ENCODE measurements around the gene CMTM4.

Gene CMTM4

DNA sequence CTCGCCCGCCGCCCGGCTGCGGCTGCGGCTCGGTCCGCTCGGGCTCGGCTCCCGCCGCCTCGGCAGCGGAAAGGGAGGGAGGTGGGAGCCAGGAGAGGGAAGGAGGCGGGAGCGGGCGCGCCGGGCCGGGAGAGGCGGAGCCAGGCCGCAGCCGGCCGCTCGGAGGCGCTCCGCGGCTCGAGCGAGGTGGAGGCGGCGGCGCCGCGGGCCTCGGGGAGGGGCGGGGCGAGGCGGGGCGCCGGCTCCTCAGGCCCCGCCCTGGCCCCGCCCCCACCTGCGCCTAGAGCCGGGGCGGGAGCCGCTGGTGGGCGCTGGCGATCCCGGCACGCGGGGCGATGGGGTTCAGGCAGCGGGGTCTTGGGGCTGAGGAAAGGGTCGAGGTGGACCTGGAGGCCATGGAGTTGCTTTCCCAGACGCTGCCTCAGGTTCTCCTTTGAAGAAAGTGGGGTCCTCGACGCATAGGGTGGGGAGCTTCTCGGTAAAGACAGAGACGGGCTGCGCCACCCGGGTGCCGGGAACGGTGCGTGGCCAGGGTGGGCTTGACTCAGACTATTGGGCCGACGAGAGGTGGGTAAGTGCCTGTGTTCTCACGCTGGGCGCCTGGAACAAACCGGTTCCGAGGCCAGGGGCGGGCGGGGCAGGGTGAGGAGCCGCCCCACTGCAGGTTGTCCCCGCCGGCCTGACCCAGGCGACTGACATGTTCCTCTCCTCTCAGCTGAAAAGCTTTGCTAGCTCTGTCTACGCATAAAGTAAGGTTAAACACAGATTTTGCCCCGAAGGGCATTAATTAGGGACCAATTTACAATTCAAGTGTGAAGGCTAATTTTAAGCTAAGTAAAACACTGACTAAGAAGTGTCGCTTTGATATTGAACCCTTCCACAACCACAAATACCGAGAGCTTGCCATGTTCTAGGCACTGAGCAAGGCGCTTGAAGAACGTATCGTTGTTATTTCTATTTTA lies at the start of gene CMTM4:
TSS of gene CMTM4 (minus strand) at position 75 of the 962 bp plus-strand sequence. CDS start 218 bp downstream, outside the sequence.
- DNase-seq, result peak; percentile 85
- in situ Hi-C loops (cut with MboI; ENCODE audit: low pct_unique_long_range_greater_than_20kb, low sequenced_read_pairs), result no loop called here

DNA sequence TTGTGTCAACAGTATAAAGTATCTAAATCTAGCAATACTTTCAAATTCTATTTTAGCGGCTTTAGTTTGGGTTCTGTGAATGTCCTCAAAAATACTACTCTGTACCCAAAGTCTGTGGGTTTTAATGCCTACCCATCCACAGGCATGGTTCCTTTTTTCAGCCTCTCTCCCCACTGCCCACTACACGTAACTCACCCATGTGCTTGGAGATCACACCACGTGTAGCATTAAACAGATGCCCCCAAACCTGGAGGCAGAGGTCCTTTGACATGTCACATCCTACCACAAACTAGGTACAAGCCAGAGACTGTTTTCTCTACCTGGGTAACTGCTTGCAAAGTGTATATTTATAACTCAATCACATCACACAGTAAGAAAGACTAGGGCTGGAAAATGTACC lies 49.5 kb upstream of the CMTM4 start:
- in situ Hi-C loops (cut with MboI; ENCODE audit: low pct_unique_long_range_greater_than_20kb, low sequenced_read_pairs), result no loop called here
- no peak for DNase-seq

DNA sequence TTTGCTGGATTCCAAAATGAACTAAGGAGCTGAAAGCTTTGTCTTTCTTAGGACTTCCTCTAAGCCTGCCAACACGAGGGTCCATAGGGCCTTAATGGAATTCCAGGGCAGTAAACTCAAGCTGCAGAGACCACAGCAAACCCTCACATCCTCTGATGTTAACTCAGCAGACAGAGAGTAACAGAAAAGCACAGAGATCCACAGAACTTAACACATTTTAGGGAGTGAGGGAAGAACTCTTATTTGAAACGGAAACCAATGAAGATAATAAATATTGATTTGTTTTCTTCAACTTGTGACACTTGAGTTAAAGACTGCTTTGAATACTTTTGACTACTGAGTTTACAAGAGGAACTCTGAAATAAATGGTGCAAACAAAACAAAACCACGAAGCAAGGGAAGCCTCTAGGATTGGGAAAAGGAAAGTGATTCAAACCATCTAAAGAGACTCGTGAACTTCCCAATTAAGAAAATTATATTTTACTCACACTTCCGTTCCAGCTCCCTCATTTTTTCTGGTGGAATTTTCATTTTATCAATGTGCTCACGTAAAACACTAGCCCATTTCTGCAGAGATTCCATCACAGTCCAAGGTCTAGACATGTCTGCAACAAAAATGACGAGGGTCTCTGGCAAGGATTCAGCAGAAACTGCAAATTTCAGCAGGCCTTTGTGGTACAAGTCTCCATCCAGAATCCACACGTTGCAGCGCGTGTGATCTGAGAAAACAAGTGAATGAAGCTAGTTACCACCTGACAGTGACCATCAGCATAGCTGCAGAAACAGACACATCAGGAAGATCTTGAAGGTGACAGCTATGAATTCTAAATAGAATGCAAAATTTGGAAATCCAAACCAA lies 45.6 kb upstream of the CMTM4 start:
- in situ Hi-C loops (cut with MboI; ENCODE audit: low pct_unique_long_range_greater_than_20kb, low sequenced_read_pairs), result no loop called here
- no peak for DNase-seq

DNA sequence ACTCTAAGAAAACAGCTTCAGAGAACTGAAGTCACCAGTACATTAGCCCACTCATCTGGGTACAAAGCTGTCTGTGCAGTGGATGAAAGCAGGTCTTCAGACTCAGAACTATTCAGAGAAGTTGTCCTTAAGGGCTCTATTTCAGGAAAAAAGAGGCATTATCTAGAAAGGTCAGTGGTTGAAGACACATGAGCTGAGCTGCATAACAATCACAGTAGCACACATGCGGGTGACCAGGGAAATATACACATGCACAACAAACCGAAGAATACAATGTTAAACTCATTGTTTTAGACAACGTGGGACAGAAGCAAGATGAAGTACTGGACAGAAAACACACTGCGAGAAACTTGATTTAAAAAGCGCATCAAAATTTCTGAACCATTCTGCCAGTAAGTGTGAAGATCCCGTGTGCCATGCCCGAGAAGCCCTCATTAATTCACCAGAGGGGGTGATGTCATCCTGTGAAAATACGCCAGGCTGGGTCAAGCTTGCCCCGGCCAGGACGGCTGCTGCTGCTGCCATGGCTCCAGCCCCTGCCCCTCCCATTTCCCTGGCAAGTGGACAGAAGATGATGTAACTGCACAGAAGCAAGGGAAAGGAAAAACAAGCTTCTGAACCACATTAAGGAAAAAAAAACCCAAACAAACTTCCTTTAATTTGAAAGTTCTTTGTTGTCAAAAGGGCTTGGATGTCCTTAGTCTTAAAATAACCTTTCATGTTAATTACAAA lies 44.8 kb upstream of the CMTM4 start:
- no peak for DNase-seq
- in situ Hi-C loops (cut with MboI; ENCODE audit: low pct_unique_long_range_greater_than_20kb, low sequenced_read_pairs), result no loop called here

DNA sequence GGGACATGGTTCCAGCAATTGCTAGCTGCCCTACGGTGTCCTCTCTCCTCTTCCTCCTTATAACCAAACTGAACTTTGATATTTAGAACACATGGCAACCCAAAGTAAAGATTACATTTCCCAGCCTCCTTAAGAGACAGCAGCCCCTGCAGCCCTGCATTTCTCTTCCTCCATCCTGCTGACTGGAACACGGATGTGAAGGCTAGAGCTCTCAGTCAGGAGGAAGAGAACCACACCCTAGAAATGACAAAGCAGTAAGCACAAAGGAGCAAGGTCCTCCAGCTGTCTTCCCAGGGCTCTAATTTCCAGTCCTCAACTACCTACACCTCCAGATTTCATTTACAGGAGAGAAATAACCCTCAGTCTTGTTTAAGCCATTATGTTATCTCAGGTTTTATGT lies 44.0 kb upstream of the CMTM4 start:
- in situ Hi-C loops (cut with MboI; ENCODE audit: low pct_unique_long_range_greater_than_20kb, low sequenced_read_pairs), result no loop called here
- no peak for DNase-seq

DNA sequence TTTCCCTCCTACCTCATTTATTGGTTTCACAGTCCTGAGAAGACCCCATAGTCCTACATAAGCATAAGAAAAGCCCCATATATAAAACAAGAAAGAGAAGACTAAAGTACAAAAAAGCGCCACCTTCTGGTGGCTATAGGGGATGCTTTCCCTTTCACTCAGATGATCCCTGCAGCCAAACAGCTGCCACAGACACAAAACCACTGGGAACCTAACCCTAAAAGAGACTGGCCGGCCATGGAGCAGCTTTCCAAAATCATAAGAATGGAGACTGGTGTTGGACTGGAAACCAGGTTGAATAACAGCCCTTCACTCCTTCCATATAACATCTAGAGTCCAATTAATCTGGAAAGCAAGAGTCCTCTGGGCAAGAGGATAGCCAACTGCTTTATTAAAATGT lies 43.5 kb upstream of the CMTM4 start:
- in situ Hi-C loops (cut with MboI; ENCODE audit: low pct_unique_long_range_greater_than_20kb, low sequenced_read_pairs), result no loop called here
- DNase-seq, result peak; percentile 74

DNA sequence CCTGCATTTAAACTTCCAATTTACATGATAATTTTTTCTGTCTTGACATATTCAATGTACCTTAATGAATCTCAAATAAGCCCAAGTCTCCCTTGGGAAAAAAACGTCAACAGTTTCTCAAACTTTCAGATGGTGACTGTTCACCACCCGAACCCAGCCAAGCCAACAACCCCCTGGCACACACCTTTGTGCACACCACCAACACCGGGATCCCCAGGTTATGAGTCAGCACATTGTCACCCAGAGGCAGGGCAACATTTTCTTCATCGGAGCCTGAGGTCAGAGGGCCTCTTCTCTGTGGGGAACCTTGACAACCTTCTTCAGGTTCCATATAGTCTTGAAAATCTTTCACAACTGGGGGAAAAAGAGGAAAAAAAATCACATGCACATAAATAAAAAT lies 39.3 kb upstream of the CMTM4 start:
- DNase-seq, result no peak
- in situ Hi-C loops (cut with MboI; ENCODE audit: low pct_unique_long_range_greater_than_20kb, low sequenced_read_pairs), result no loop called here

DNA sequence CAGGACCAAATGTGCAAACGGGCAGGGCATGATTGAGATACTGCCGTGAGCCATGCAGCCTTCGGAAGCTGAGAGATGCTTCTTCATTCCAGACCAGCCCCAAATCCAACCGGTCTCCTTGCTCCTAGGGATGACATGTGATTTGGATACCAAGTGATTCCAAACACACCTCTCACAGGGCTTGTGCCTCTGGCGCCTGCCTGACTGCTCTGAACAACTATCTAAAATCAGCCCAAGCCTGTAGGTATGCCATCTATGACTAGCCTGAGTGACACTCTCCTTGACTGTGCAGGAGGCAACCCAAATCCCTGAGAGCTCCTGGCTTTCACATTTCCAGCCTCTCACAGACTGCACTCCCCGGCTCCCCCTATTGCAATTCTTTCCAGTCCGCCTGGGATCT lies 34.6 kb upstream of the CMTM4 start:
- DNase-seq, result no peak
- in situ Hi-C loops (cut with MboI; ENCODE audit: low pct_unique_long_range_greater_than_20kb, low sequenced_read_pairs), result no loop called here

DNA sequence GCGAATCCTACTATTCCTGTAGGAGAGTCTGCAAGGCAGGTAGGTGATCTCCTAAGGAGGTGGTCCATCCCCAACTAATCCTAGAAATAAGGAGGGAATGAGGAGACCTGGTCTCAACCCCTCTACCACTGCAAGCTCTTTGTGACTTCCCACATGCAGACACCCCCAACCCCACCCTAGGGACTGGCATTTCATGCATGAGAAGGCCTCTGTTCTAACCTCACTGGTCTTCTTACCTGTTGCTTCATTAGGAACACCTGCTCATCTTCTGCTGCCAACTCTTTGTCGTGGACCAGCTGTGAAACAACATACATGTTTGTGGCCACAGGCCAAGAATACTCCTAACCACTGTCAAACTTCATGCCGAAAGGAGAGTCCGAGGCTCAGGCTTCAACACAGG lies 32.3 kb upstream of the CMTM4 start:
- no peak for DNase-seq
- in situ Hi-C loops (cut with MboI; ENCODE audit: low pct_unique_long_range_greater_than_20kb, low sequenced_read_pairs), result no loop called here

DNA sequence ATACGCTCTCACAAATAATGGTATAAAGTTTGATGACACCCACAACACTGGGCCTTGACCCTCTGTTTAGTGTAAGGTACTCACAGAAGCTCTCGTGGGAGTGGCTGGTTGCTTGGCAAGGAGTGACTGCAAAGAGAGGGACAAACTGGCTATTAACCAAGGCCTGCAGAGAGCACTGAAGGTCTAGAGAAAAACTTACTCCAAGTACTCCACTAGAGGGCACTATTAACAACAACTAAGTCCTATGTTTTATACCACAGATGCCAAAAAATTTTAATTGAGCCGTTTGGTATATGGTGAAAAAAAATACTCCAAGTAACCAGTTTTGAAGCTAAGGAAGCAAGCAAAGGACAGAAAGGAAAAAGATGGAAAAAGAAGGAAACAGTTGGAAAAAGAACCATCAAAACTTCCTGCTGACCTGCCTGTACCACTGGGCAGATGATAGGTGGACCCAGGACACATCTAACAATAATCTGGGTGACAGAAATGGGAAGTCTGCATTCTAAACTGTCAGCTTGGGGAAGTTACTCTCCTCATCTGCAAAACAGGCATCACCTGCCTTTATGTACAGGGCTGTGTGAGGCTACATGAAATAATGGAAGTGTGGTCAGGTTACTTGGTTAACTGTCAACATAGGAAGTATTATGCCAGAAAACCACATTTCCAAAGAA lies 31.7 kb upstream of the CMTM4 start:
- DNase-seq, result peak; percentile 75
- in situ Hi-C loops (cut with MboI; ENCODE audit: low pct_unique_long_range_greater_than_20kb, low sequenced_read_pairs), result no loop called here

DNA sequence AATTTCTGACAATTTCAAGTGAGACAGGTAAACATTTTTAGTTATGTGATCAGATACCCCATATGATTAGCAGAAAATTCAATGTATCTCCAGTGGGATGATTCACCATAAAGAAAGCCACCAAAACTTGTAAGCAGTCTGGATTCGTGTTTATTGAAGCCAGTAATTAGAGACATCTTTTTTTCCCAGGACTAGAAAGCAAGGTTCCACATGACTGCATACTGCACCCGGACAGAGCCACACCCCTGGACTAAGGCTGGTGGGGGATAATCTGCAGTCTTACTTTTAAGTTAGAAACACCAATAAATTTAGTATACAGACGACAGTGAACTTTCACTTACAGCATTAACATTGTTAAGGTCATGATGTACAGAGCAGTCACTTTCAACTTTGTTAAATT lies 24.2 kb upstream of the CMTM4 start:
- in situ Hi-C loops (cut with MboI; ENCODE audit: low pct_unique_long_range_greater_than_20kb, low sequenced_read_pairs), result no loop called here
- no peak for DNase-seq

DNA sequence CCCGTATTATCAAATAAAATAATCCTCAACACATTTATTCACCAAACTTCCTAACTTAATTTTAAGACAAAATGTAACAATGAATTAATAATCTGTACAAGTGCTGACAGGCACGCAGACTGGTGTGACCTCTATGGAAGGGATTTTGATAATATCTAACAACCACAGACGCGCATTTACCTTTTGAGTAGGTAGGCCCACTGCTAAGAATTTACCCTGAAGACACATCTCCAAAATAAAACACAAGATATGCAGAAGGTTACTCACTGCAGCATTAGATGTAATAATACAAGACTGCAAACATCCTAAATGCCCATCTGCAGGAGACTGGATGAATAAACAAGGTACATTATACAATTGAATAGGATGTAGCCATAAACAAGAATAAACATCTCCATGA lies 22.7 kb upstream of the CMTM4 start:
- in situ Hi-C loops (cut with MboI; ENCODE audit: low pct_unique_long_range_greater_than_20kb, low sequenced_read_pairs), result no loop called here
- DNase-seq, result no peak

DNA sequence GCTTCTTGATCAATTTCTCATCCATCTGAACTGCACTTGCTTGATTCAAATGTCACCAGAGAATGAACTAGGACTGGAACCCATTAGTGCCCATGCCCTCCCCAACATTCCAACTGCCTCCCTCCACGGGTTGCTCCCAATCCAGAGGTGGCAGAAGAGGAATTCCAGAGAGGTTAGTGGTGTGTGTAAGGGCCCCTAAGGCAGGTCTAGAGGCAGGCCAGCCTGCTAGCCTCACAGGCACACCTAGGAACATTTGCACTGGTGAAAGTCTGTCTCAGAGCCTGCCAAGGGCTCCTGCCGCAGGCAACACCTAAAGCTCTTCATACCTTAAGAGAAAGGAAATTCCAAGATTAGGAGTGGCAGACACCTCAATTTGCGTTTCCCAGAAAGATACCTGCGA lies 21.2 kb upstream of the CMTM4 start:
- DNase-seq, result no peak
- in situ Hi-C loops (cut with MboI; ENCODE audit: low pct_unique_long_range_greater_than_20kb, low sequenced_read_pairs), result no loop called here

DNA sequence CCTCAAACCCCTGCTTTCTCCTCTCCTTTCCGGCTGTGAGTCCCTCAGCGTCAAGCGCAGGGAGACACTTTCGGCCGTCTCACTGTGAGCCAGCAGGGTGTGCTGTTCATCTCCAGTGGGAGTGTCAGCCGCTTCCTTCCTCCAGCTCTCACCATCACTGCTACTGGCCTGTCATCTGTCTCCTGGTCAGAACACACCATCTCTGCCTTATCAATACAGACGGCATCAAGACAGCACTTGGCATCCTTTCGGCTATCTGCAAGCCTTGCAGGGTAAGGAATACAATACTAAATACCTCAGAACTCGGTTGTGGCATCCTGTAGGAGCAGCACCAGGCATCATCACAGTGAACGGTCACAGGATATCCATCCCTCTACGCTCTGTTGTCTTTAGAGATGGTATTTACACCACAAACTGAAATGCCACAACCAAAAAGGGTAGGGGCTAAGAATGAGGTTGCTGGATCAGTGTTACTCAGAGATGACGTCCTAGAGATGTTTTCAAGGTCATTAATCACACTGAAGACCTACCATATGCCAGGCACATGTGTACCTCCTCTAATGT lies 20.7 kb upstream of the CMTM4 start:
- in situ Hi-C loops (cut with MboI; ENCODE audit: low pct_unique_long_range_greater_than_20kb, low sequenced_read_pairs), result no loop called here
- peak; percentile 74 for DNase-seq

DNA sequence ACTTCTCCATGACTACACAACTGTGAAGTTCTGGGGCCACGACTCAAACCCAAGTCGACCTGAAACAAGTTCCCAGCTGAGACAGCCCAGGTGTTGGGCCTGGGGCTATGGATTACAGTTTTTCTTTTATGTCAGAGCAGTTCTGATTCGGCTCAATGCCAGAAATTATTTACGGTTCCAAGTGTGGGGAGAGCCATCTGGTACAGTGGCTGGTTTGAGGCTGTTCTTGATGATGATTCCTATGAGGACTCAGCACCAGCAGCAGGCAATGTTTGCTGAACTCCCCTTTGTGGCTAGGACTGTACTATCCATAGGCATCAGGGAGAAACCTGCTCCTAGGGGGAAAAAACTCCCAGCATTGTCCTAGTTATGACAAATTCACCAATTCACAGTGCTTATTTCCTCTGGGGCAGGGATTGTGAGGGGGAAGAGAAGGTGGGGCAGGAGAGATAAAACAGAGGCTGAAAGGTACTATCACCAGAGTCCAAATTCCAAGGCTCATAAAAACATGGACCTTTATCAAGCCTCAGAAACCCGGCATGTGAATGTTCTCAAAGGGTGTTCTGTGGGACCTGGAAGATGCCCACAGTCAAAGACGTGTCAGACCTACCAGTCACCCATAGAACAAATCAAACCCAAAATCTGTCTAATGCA lies 18.2 kb upstream of the CMTM4 start:
- no peak for DNase-seq
- in situ Hi-C loops (cut with MboI; ENCODE audit: low pct_unique_long_range_greater_than_20kb, low sequenced_read_pairs), result no loop called here

DNA sequence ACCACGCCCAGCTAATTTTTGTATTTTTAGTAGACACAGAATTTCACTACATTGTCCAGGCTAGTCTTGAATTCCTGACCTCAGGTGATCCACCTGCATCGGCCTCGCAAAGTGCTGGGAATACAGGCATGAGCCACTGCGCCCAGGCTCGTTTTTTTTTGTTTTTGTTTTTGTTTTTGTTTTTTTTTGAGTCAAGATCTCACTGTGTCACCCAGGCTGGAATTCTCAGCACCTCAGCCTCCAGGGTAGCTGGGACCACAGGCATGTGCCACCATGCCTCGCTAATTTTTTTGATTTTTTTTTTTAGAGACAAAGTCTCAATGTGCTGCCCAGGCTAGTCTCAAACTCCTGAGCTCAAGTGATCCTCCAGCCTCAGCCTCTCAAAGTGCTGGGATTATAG lies 17.5 kb upstream of the CMTM4 start:
- in situ Hi-C loops (cut with MboI; ENCODE audit: low pct_unique_long_range_greater_than_20kb, low sequenced_read_pairs), result no loop called here
- DNase-seq, result no peak

DNA sequence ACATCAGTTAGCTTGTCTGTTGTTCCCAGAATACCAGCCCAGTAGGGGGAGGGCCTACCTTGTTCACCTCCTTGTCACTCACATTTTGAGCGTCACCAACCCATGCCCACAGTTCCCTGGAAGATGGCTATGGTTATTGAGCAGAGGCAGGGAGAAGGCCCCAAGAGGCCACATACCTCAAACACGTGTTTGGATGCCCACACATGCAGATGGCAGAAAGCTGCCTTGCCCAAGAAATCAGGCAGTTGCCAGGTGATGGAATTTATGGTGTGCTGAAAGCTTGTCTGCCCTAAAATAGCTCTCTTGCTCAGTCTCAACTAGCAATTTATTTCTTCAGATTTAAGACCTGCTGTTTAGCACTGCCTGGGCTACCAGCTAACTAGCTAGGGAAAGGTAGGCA lies 16.5 kb upstream of the CMTM4 start:
- no peak for DNase-seq
- in situ Hi-C loops (cut with MboI; ENCODE audit: low pct_unique_long_range_greater_than_20kb, low sequenced_read_pairs), result no loop called here

DNA sequence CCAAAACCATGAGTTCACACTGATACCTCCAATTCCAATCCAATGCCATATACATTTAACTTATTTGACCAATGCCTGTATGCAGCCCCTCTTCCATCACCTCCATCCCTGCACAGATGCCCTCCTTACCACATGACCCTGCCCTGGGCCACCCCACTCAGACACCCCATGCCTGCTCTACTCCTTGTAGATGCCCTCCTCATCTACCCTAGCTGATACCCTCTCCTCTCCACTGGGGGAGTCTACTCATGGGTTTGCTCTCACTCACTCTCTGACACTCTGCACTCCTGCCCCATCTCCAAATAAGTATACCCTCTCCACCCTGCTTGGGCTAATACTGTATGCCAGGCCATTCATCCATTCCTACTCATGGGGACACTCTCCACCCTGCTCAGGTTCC lies 16.0 kb upstream of the CMTM4 start:
- in situ Hi-C loops (cut with MboI; ENCODE audit: low pct_unique_long_range_greater_than_20kb, low sequenced_read_pairs), result no loop called here
- DNase-seq, result no peak

Data from KBM-7 (cell line).